H9 (cell line): Measurements from ENCODE around the gene RAMP3. TPM values are rescaled to one million over a fixed set of nuclear protein-coding genes. Genes with fewer than 3 reads are reported as not detected.

Source experiments
- DNase-seq: peaks from one replicate; pipeline ENCODE4 v3.0.0-alpha.2; 2017
- H2AFZ ChIP-seq: one replicate; pipeline ENCODE4 v1.6.1; 2013; ENCODE audit warnings: mild to moderate bottlenecking, low read length, control low read depth, moderate library complexity
- H2AK5ac ChIP-seq: 2 replicates; pipeline ENCODE4 v1.6.1; 2013; ENCODE audit warnings: low read length, control low read depth, mixed read lengths; ENCODE audit not compliant: insufficient read length
- H2BK120ac ChIP-seq: one replicate; pipeline ENCODE4 v1.6.1; 2013; ENCODE audit warnings: low read depth, mild to moderate bottlenecking, low read length, control low read depth, inconsistent platforms; ENCODE audit not compliant: poor library complexity, severe bottlenecking
- H2BK12ac ChIP-seq: 2 replicates; pipeline ENCODE4 v1.6.1; 2013; ENCODE audit warnings: low read length, control low read depth, mixed read lengths, low read depth; ENCODE audit not compliant: insufficient read length
- H2BK15ac ChIP-seq: 2 replicates; pipeline ENCODE4 v1.6.1; 2013; ENCODE audit warnings: low read depth, low read length, control low read depth
- H2BK20ac ChIP-seq: one replicate; pipeline ENCODE4 v1.6.1; 2013; ENCODE audit warnings: low read depth, mild to moderate bottlenecking, low read length, control low read depth, inconsistent platforms; ENCODE audit not compliant: poor library complexity, severe bottlenecking
- H2BK5ac ChIP-seq: 2 replicates; pipeline ENCODE4 v1.6.1; 2013; ENCODE audit warnings: low read length, control low read depth, mixed read lengths; ENCODE audit not compliant: insufficient read length
- H3K14ac ChIP-seq: 2 replicates; pipeline ENCODE4 v1.6.1; 2013; ENCODE audit warnings: low read length, control low read depth; ENCODE audit not compliant: insufficient read depth
- H3K18ac ChIP-seq: 2 replicates; pipeline ENCODE4 v1.6.1; 2013; ENCODE audit warnings: low read depth, mild to moderate bottlenecking, mixed read lengths, low read length, control low read depth; ENCODE audit not compliant: insufficient read length
- H3K23ac ChIP-seq: 2 replicates; pipeline ENCODE4 v1.6.1; 2013; ENCODE audit warnings: low read length, control low read depth, mixed read lengths, low read depth; ENCODE audit not compliant: insufficient read length
- H3K23me2 ChIP-seq: 2 replicates; pipeline ENCODE4 v1.6.1; 2013; ENCODE audit warnings: low read depth, mild to moderate bottlenecking, mixed read lengths, low read length, control low read depth; ENCODE audit not compliant: insufficient read length, poor library complexity, severe bottlenecking
- H3K27ac ChIP-seq: 2 replicates; pipeline ENCODE4 v1.5.1; 2013; ENCODE audit warnings: low read length, control low read depth, mixed read lengths, low read depth; ENCODE audit not compliant: insufficient read length
- H3K27me3 ChIP-seq: 2 replicates; pipeline ENCODE4 v1.6.1; 2013; ENCODE audit warnings: low read length, control low read depth, inconsistent platforms; ENCODE audit not compliant: insufficient read depth
- H3K4ac ChIP-seq: 2 replicates; pipeline ENCODE4 v1.6.1; 2013; ENCODE audit warnings: low read depth, mild to moderate bottlenecking, control low read depth, inconsistent platforms, low read length, moderate library complexity
- H3K4me1 ChIP-seq: 2 replicates; pipeline ENCODE4 v1.6.1; 2013; ENCODE audit warnings: low read length, control low read depth, inconsistent platforms; ENCODE audit not compliant: insufficient read depth
- H3K4me2 ChIP-seq: 2 replicates; pipeline ENCODE4 v1.6.1; 2013; ENCODE audit warnings: low read length, control low read depth, mixed read lengths; ENCODE audit not compliant: insufficient read length, insufficient read depth
- H3K56ac ChIP-seq: 2 replicates; pipeline ENCODE4 v1.6.1; 2013; ENCODE audit warnings: low read depth, mild to moderate bottlenecking, mixed read lengths, low read length, control low read depth; ENCODE audit not compliant: insufficient read length
- H3K79me1 ChIP-seq: 2 replicates; pipeline ENCODE4 v1.6.1; 2013; ENCODE audit warnings: low read depth, mild to moderate bottlenecking, moderate library complexity, low read length, control low read depth, inconsistent platforms; ENCODE audit not compliant: insufficient read depth, poor library complexity, severe bottlenecking
- H3K79me2 ChIP-seq: 2 replicates; pipeline ENCODE4 v1.6.1; 2013; ENCODE audit warnings: low read length, control low read depth, inconsistent platforms; ENCODE audit not compliant: insufficient read depth
- H3K9ac ChIP-seq: 2 replicates; pipeline ENCODE4 v1.6.1; 2013; ENCODE audit warnings: low read length, control low read depth, mixed read lengths; ENCODE audit not compliant: insufficient read length; ENCODE audit errors: extremely low read depth
- H3K9me3 ChIP-seq: one replicate; pipeline ENCODE4 v1.6.1; 2013; ENCODE audit warnings: low read depth, low read length, inconsistent platforms; ENCODE audit not compliant: control insufficient read depth
- H3T11ph ChIP-seq: one replicate; pipeline ENCODE4 v1.6.1; 2013; ENCODE audit warnings: mild to moderate bottlenecking, low read length, control low read depth, inconsistent platforms
- H4K20me1 ChIP-seq: one replicate; pipeline ENCODE4 v1.6.1; 2013; ENCODE audit not compliant: control insufficient read depth, insufficient read length, insufficient read depth
- H4K5ac ChIP-seq: 2 replicates; pipeline ENCODE4 v1.6.1; 2013; ENCODE audit warnings: low read depth, mild to moderate bottlenecking, mixed read lengths, low read length, control low read depth; ENCODE audit not compliant: insufficient read length
- H4K8ac ChIP-seq: replicated peaks from 2 replicates; pipeline ENCODE4 v1.6.1; 2013; ENCODE audit warnings: low read length, control low read depth, mixed read lengths, low read depth; ENCODE audit not compliant: insufficient read length
- H4K91ac ChIP-seq: 2 replicates; pipeline ENCODE4 v1.6.1; 2013; ENCODE audit warnings: low read depth, mild to moderate bottlenecking, moderate library complexity, mixed read lengths, low read length, control low read depth; ENCODE audit not compliant: insufficient read length
- H3K27ac Mint-ChIP-seq, 3 experiments: 2 replicates in 2 of 3; 3 replicates in 1 of 3; pipeline ENCODE4 v1.8.0; 2020 to 2021; ENCODE audit warnings: mixed read lengths in 3 of 3, mild to moderate bottlenecking in 1 of 3, moderate library complexity in 1 of 3
- H3K27me3 Mint-ChIP-seq: 2 replicates; pipeline ENCODE4 v1.8.0; 2021; ENCODE audit warnings: low read depth, mild to moderate bottlenecking, moderate library complexity, mixed read lengths
- H3K36me3 Mint-ChIP-seq, 3 experiments: 2 replicates in 2 of 3; 3 replicates in 1 of 3; pipeline ENCODE4 v1.8.0; 2020 to 2021; ENCODE audit warnings: low read depth in 3 of 3, mixed read lengths in 3 of 3; ENCODE audit not compliant: insufficient read depth in 1 of 3
- H3K4me1 Mint-ChIP-seq, 2 experiments: 2 replicates each; pipeline ENCODE4 v1.8.0; 2020; ENCODE audit warnings: mixed read lengths in 2 of 2
- H3K4me3 Mint-ChIP-seq, 2 experiments: 2 replicates in 1 of 2; 3 replicates in 1 of 2; pipeline ENCODE4 v1.8.0; 2020 to 2021; ENCODE audit warnings: mild to moderate bottlenecking in 2 of 2, mixed read lengths in 2 of 2, moderate library complexity in 1 of 2
- H3K9me3 Mint-ChIP-seq, 2 experiments: 2 replicates in 1 of 2; 3 replicates in 1 of 2; pipeline ENCODE4 v1.8.0; 2020; ENCODE audit warnings: mild to moderate bottlenecking in 2 of 2, mixed read lengths in 2 of 2, moderate library complexity in 1 of 2
- CTCF ChIP-seq: fragments of 200-600 bp; sonication (generic); conservative IDR thresholded peaks from 3 replicates; pipeline ENCODE4 v1.8.0; 2021; ENCODE audit warnings: antibody characterized with exemption, mild to moderate bottlenecking
- WGBS: extraction: QIAGEN DNeasy Blood & Tissue Kit; methylation state at CpG from one replicate; pipeline ENCODE4 v1.1.7; 2013; ENCODE audit warnings: missing lambda C conversion rate, low lambda C conversion rate, mixed read lengths; ENCODE audit not compliant: insufficient read length; ENCODE audit errors: extremely low coverage; 5-methylcytosine and 5-hydroxymethylcytosine counted together
- total RNA-seq: library from RNA; stranded (reverse); gene quantifications from 2 replicates; pipeline ENCODE4 v1.2.1, GENCODE V29; 2021

Gene RAMP3
- total RNA-seq, 1 experiment from 2014 or later, result 0.63 TPM

- Mint-ChIP-seq H3K9me3 (no peaks in the 10 kb centered on the region), H3K36me3 (no peaks in the 10 kb centered on the region), H3K4me1 (peaks cover 12 to 29% of the 10 kb centered on the region in 2 experiments), H3K4me3 (no peak overlapping the region), H3K27me3 (peaks cover 25% of the 10 kb centered on the region), H3K27ac (no peak overlapping the region; a peak in 1 of 7 replicates)
- Histone ChIP-seq H2BK12ac (no peak overlapping the region), H3K4me2 (no peak overlapping the region), H3K14ac (no peak overlapping the region), H3K23me2 (no peaks in the 10 kb centered on the region), H3K18ac (no peak overlapping the region), H3K9ac (no peak overlapping the region), H4K8ac (no peak overlapping the region), H3K4ac (no peak overlapping the region), H3K79me2 (no peaks in the 10 kb centered on the region), H4K5ac (no peak overlapping the region), H2AK5ac (no peak overlapping the region), H3K56ac (no peak overlapping the region), H3K27ac (no peak overlapping the region), H2BK5ac (no peak overlapping the region), H2AFZ (no peak overlapping the region), H2BK120ac (no peak overlapping the region), H3K23ac (no peak overlapping the region), H4K20me1 (no peaks in the 10 kb centered on the region), H3T11ph (no peak overlapping the region), H3K79me1 (no peaks in the 10 kb centered on the region), H3K9me3 (no peaks in the 10 kb centered on the region), H4K91ac (no peak overlapping the region), H3K4me1 (no peaks in the 10 kb centered on the region), H2BK15ac (no peak overlapping the region), H2BK20ac (no peak overlapping the region), H3K27me3 (no peaks in the 10 kb centered on the region; the same call in 1 of the 2 replicates)
- no peak for TF ChIP-seq CTCF
- no CpG with 5 or more reads among the region's 12 CpGs for WGBS
- DNase-seq, result peak; percentile 24
These were observed 61.5 kb downstream of the RAMP3 start for GRCh38 chr7:45219130-45219529.
